ENCODE data around the gene ZNF451.

DNA sequence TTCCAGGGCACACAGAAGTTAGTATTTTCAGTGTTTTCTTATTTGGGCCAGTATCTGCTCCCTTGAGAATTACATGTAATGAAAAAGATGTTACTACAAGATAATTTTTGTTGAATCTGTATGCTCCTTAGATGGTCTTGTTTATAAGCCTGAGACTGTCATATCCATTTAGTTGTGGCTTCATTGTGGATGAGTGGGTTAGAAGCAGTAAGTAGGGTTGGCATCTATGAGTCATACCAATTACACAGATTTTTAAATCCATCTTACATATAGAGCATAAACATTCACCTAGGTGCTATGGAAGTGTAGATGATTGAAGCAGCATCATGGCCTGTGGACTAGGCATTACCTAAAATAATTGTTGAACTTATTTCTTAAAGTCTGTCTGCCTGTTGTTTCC is 68.7 kb downstream of the ZNF451 start:
- no peak for TF ChIP-seq POLR2A (IDR thresholded peaks at IDR 0.05)
- TF ChIP-seq, protein P1, sequence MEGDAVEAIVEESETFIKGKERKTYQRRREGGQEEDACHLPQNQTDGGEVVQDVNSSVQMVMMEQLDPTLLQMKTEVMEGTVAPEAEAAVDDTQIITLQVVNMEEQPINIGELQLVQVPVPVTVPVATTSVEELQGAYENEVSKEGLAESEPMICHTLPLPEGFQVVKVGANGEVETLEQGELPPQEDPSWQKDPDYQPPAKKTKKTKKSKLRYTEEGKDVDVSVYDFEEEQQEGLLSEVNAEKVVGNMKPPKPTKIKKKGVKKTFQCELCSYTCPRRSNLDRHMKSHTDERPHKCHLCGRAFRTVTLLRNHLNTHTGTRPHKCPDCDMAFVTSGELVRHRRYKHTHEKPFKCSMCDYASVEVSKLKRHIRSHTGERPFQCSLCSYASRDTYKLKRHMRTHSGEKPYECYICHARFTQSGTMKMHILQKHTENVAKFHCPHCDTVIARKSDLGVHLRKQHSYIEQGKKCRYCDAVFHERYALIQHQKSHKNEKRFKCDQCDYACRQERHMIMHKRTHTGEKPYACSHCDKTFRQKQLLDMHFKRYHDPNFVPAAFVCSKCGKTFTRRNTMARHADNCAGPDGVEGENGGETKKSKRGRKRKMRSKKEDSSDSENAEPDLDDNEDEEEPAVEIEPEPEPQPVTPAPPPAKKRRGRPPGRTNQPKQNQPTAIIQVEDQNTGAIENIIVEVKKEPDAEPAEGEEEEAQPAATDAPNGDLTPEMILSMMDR (IDR thresholded peaks at IDR 0.05): no peak
- no peak for TF ChIP-seq POLR2AphosphoS5 (IDR thresholded peaks at IDR 0.05)
- no peak for TF ChIP-seq EP300 (IDR thresholded peaks at IDR 0.05)
